ENCODE measurements around the gene PLVAP. TPM values are rescaled to one million over a fixed set of nuclear protein-coding genes. Genes with fewer than 3 reads are reported as not detected.

The PLVAP gene
- total and polyA plus RNA-seq, 12 donors = 27.9 to 381 (median 84.0) TPM

GRCh38 chr19:17325881-17326594 is 51.1 kb downstream of the PLVAP start:
- Histone ChIP-seq H3K36me3 (replicated peaks in 1 of 2) (no peaks in the 10 kb centered on the region), H3K27ac (peak overlapping the region in 1 of 5 donors; percentile 38)
- DNase-seq = peak in 4 of 7 donors; percentile 57 to 79 (median 62)

GRCh38 chr19:17325133-17325532 is 52.0 kb downstream of the PLVAP start:
- TF ChIP-seq CTCF (IDR thresholded peaks at IDR 0.05) (no peak), POLR2A (IDR thresholded peaks at IDR 0.05) (no peak)
- WGBS, 4 donors = 88 to 96% (median 89%) methylated on average over 18 to 20 of the region's 20 CpGs; no CpG with 5 or more reads in 1 of the 4 donors
- intact Hi-C loops (cut with DNase I) = no loop called here
- H3K9me3 ChIP-seq (replicated peaks in 1 of 3) = no peaks in the 10 kb centered on the region
- DNase-seq = peak in 1 of 7 donors; percentile 25
- no peaks in the 10 kb centered on the region for H3K27me3 ChIP-seq
- peaks cover 0 to 7% of the 10 kb centered on the region in 2 donors for H3K36me3 ChIP-seq (replicated peaks in 1 of 2)
- peaks cover 4 to 30% of the 10 kb centered on the region in 2 donors for H3K4me1 ChIP-seq (replicated peaks in 1 of 2)
- H3K4me3 ChIP-seq = no peak overlapping the region
- peak overlapping the region in 2 of 5 donors; percentile 34 to 38 for H3K27ac ChIP-seq

More at GRCh38 chr19:17325881-17326594, 51.1 kb downstream of the PLVAP start:
- no peak for TF ChIP-seq CTCF (IDR thresholded peaks at IDR 0.05)
- TF ChIP-seq POLR2A (IDR thresholded peaks at IDR 0.05) = no peak
- Histone ChIP-seq H3K4me1 (replicated peaks in 1 of 2) (peaks cover 4 to 30% of the 10 kb centered on the region in 2 donors), H3K9me3 (replicated peaks in 1 of 3) (no peaks in the 10 kb centered on the region), H3K27me3 (no peaks in the 10 kb centered on the region), H3K4me3 (no peak overlapping the region)
- WGBS, 4 donors = 72 to 86% (median 77%) methylated on average over 17 of the region's 17 CpGs
- intact Hi-C loops (cut with DNase I) = no loop called here

DNA sequence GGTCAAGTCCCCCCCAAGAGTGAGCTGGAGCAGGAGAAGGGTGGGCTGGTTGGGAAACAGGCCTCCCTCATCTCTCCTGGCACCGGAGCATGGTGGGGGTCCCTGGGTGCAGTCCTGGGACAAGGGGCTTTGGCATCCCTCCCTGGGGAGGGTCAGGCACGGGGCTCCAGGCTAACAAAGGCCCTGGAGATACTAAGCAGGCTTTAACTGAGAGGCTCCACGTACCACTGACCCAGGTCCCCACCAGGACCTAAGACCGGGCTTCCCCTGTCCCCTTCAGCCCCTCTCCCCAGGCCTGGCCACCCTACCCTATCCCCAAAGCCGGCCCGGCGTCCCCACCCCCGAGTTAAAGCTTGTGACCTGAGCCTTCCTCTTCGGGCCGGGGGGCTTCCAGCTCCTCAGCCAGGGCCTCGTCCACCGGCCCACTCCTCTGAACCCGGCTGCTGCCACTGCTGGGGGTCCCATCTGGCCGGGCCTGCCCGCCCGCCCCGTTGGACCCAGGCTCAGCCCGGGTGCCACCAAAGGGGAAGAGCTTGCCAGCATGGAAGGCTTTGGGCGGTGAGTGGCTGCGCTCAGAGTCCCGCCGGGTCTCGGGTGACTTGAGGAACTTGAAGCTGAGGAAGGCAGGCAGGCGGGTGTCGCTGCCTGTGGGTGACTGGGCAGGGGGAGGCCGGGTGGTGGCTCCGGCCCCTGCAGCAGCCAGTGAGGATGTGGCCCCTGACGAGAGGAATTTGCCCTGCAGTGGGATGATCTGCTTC is 52.6 kb downstream of the PLVAP start:
- DNase-seq = peak in 1 of 7 donors; percentile 23
- no peaks in the 10 kb centered on the region for H3K9me3 ChIP-seq (replicated peaks in 1 of 3)
- peak overlapping the region in 1 of 5 donors; percentile 75 for H3K27ac ChIP-seq
- H3K4me3 ChIP-seq = no peak overlapping the region
- TF ChIP-seq CTCF (IDR thresholded peaks at IDR 0.05) = no peak
- no peak for TF ChIP-seq POLR2A (IDR thresholded peaks at IDR 0.05)
- H3K27me3 ChIP-seq = no peaks in the 10 kb centered on the region
- peaks cover 0 to 12% of the 10 kb centered on the region in 2 donors for H3K36me3 ChIP-seq (replicated peaks in 1 of 2)
- intact Hi-C loops (cut with DNase I) = no loop called here
- 85 to 90% (median 87%) methylated on average over 8 to 28 of the region's 28 CpGs for WGBS, 4 donors
- H3K4me1 ChIP-seq (replicated peaks in 1 of 2) = peaks cover 4 to 30% of the 10 kb centered on the region in 2 donors

- Histone ChIP-seq H3K9me3 (replicated peaks in 1 of 3) (no peaks in the 10 kb centered on the region), H3K27ac (peak overlapping the region in 1 of 5 donors; percentile 75), H3K4me1 (replicated peaks in 1 of 2) (peaks cover 4 to 27% of the 10 kb centered on the region in 2 donors), H3K4me3 (no peak overlapping the region), H3K27me3 (no peaks in the 10 kb centered on the region), H3K36me3 (replicated peaks in 1 of 2) (peaks cover 0 to 17% of the 10 kb centered on the region in 2 donors)
- peak in 1 of 7 donors; percentile 29 for DNase-seq
- intact Hi-C loops (cut with DNase I) = no loop called here
- WGBS, 4 donors = 29 to 66% (median 38%) methylated on average over 1 to 7 of the region's 7 CpGs
- TF ChIP-seq POLR2A (IDR thresholded peaks at IDR 0.05) = no peak
Observed at GRCh38 chr19:17323964-17324332, 53.2 kb downstream of the PLVAP start.

Measured in adrenal gland (tissue), 12 donors.